ENCODE data around the gene ATP5ME.

Gene ATP5ME

DNA sequence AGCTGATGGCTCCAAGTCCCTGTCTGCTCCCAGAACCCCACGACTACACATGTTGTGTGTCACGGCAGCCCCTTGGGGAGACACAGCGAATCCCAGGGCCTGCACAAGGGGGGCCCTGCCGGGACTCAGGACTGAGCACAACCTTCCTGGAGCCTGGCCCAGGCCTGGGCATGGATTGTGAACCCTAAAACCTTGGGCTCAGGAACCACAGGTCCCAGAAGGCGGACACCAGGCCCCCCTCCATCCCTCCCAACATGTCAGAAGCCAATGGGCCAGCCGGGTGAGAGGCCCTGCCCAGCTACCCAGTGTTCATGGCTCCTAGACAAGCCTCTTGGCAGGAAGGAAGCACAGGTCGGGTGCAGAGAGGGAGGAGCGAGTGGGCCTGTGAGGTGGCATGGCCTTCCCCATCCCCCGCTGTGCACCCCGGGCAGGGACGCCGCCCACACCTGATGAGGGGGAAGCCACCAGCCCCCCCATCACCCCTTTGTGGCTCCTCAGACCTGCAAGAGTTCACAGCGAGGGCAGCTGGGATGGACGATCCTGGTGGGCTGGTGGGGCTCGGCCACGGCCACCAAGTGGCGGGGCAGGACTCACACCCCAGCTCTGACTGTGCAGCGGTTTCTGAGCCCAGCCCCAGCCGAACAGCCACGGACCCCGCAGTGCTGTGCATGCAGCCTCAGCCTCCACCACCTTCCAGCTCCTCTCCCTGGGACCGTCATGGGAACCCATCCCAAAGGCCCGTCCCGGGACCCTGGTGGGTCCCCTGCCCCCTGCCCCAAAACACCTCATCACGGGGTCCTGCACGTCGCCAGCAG lies 45.0 kb downstream of the ATP5ME start:
- no peak overlapping the region for H3K27ac ChIP-seq
- peaks cover 3% of the 10 kb centered on the region for H3K27me3 ChIP-seq (replicated peaks)
- DNase-seq = no peak
- TF ChIP-seq, protein P1, sequence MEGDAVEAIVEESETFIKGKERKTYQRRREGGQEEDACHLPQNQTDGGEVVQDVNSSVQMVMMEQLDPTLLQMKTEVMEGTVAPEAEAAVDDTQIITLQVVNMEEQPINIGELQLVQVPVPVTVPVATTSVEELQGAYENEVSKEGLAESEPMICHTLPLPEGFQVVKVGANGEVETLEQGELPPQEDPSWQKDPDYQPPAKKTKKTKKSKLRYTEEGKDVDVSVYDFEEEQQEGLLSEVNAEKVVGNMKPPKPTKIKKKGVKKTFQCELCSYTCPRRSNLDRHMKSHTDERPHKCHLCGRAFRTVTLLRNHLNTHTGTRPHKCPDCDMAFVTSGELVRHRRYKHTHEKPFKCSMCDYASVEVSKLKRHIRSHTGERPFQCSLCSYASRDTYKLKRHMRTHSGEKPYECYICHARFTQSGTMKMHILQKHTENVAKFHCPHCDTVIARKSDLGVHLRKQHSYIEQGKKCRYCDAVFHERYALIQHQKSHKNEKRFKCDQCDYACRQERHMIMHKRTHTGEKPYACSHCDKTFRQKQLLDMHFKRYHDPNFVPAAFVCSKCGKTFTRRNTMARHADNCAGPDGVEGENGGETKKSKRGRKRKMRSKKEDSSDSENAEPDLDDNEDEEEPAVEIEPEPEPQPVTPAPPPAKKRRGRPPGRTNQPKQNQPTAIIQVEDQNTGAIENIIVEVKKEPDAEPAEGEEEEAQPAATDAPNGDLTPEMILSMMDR (IDR thresholded peaks at IDR 0.05; ENCODE audit: low read depth, low read length, missing control alignments) = no peak
- in situ Hi-C loops (cut with HindIII; ENCODE audit: low pct_ligation_motif_present, low sequenced_read_pairs) = no loop called here
- no peak overlapping the region for H3K4me3 ChIP-seq (ENCODE audit: low read depth, low read length)
- H3K36me3 ChIP-seq (replicated peaks) = no peaks in the 10 kb centered on the region

DNA sequence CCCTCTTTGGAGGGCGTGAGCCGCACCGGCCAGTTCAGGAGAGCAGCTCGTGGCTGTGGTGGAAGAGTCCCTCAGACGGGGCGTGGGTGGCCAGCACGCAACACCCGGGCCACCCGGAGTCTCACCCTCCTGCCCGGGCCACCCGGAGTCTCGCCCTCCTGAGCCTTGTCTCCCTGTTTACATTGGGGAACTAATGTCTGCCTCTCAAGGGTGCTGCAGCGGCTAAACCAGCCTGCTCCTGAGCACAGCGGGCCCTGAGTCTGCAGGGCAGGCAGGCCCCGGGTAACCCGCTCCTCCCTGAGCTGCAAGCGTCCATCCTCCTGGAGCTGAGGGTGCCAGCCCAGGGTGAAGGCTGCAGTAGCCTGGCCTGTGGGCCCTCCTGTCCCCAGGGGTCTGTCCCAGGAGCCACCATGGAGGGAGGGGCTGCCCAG lies 45.8 kb downstream of the ATP5ME start:
- Histone ChIP-seq H3K4me3 (ENCODE audit: low read depth, low read length) (no peak overlapping the region), H3K27ac (no peak overlapping the region), H3K36me3 (replicated peaks) (no peaks in the 10 kb centered on the region), H3K27me3 (replicated peaks) (peaks cover 3% of the 10 kb centered on the region)
- DNase-seq = no peak
- TF ChIP-seq, protein P1 (IDR thresholded peaks at IDR 0.05; ENCODE audit: low read depth, low read length, missing control alignments) = no peak
- in situ Hi-C loops (cut with HindIII; ENCODE audit: low pct_ligation_motif_present, low sequenced_read_pairs) = no loop called here

DNA sequence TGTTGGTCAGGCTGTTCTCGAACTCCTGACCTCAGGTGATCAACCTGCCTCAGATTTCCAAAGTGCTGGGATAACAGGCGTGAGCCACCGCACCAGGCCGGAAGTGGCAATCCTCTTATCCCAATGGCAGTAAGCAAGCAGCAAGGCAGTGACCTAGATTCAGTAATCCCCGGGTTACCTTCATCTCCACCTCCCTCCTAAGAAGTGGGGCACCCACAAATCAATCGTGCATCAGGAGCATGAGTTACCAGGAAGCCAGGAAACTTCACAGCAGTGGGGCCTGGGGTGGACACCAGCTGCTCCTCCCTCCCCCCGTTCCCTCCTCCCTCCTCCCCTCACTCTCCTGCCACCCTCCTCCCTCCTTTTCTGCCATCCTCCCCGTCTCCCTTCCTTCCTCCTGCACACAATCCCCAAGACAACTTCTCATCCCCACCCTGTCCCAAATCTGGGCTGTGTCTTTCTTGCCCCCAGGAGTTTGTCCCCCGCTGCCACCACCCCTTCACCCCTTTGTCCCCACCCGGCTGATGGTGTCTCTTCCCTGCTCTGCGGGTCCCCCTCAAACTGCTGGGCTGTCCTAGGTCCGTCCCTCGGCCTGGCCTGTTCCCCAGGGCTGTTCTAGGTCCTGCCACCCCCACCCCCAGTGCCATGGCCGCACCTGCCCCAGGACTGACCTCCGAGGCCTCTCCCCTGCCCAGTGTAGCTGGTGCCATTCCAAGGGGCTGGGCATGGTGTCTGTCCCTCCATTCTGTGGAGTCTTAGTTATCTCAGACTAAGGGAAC lies 46.5 kb downstream of the ATP5ME start:
- H3K36me3 ChIP-seq (replicated peaks) = no peaks in the 10 kb centered on the region
- TF ChIP-seq, protein P1 (IDR thresholded peaks at IDR 0.05; ENCODE audit: low read depth, low read length, missing control alignments) = no peak
- H3K4me3 ChIP-seq (ENCODE audit: low read depth, low read length) = no peak overlapping the region
- peaks cover 3% of the 10 kb centered on the region for H3K27me3 ChIP-seq (replicated peaks)
- no peak overlapping the region for H3K27ac ChIP-seq
- in situ Hi-C loops (cut with HindIII; ENCODE audit: low pct_ligation_motif_present, low sequenced_read_pairs) = no loop called here
- no peak for DNase-seq

DNA sequence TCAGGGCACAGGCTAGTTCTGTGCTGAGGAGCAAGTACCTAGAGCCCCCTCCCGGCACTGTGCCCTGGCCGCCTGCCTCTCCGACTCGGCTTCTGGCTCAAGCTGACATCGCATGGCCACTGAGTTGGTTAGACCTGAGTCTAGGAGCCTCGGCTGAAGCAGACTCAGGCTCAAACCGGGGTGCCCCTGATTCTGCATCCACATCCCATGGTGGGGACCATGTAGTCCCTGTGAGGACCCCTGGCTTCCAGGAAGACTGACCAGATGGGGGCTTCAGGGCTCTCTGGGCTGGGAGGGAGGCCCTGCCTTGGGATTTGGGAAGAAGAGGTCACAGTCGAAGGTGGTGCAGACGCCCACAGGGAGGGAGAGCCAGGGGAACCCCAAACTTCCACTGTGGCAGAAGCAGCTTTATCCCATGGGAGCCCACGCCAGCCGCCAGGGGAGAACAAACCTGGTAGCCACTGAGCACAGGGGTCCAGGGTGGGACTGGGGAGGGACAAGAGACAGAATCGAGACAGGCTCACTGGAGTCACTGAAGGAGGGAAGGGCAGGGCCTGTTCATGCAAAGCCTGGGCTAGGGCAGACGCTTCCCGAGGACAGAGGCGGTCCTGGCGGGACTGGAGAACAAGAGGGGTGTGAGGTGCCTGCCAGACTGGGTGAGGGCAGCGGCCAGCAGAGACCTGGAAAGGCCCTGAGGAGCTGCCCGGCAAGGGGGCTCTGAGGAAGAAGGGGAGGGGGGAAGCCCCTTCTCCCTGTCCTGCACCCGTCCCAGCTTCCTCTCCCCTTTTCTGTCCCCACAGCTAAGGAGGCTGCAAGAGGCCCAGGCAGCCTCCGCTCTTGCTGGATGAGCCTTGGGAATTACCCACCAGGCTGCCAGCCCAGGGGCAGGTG lies 47.6 kb downstream of the ATP5ME start:
- no peak overlapping the region for H3K27ac ChIP-seq
- no peak overlapping the region for H3K4me3 ChIP-seq (ENCODE audit: low read depth, low read length)
- no peaks in the 10 kb centered on the region for H3K36me3 ChIP-seq (replicated peaks)
- no peak for DNase-seq
- peaks cover 3% of the 10 kb centered on the region for H3K27me3 ChIP-seq (replicated peaks)
- in situ Hi-C loops (cut with HindIII; ENCODE audit: low pct_ligation_motif_present, low sequenced_read_pairs) = no loop called here
- TF ChIP-seq, protein P1 (IDR thresholded peaks at IDR 0.05; ENCODE audit: low read depth, low read length, missing control alignments) = no peak

DNA sequence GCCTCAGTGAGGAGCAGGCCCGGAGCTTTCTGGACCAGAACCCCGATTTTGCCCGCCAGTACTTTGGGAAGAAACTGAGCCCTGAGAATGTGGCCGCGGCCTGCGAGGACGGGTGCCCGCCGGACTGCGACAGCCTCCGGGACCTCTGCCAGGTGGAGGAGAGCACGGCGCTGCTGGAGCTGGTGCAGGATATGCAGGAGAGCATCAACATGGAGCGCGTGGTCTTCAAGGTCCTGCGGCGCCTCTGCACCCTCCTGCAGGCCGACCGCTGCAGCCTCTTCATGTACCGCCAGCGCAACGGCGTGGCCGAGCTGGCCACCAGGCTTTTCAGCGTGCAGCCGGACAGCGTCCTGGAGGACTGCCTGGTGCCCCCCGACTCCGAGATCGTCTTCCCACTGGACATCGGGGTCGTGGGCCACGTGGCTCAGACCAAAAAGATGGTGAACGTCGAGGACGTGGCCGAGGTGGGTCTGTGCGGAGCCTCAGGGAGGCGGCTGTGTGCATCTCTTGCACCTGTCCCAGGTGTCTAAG lies 48.4 kb downstream of the ATP5ME start:
- TF ChIP-seq, protein P1 (IDR thresholded peaks at IDR 0.05; ENCODE audit: low read depth, low read length, missing control alignments) = no peak
- H3K27ac ChIP-seq = no peak overlapping the region
- no peaks in the 10 kb centered on the region for H3K36me3 ChIP-seq (replicated peaks)
- no peak for DNase-seq
- in situ Hi-C loops (cut with HindIII; ENCODE audit: low pct_ligation_motif_present, low sequenced_read_pairs) = no loop called here
- no peak overlapping the region for H3K4me3 ChIP-seq (ENCODE audit: low read depth, low read length)
- H3K27me3 ChIP-seq (replicated peaks) = peaks cover 3% of the 10 kb centered on the region
